SU-DHL-6 (cell line): ENCODE measurements around the gene ELF4.

Experiments used
- H2AFZ ChIP-seq: fragments of 200-600 bp; sonication (generic); 2 replicates; pipeline ENCODE4 v1.6.1; 2014; ENCODE audit warnings: low read depth, mild to moderate bottlenecking, moderate library complexity, mixed read lengths, antibody characterized with exemption, low read length; ENCODE audit not compliant: severe bottlenecking
- H3F3A ChIP-seq: fragments of 200-600 bp; shearing (Covaris generic); 2 replicates; pipeline ENCODE4 v1.6.0; 2016; ENCODE audit warnings: antibody characterized with exemption, mild to moderate bottlenecking; ENCODE audit not compliant: insufficient read depth
- H3K27ac ChIP-seq: fragments of 200-600 bp; sonication (generic); 2 replicates; pipeline ENCODE4 v1.5.1; 2016; ENCODE audit warnings: low read depth, mild to moderate bottlenecking, low read length, moderate library complexity, mixed read lengths
- H3K27me3 ChIP-seq: fragments of 200-600 bp; sonication (generic), shearing (Covaris generic); 2 replicates; pipeline ENCODE4 v1.6.0; 2014; ENCODE audit warnings: mild to moderate bottlenecking, low read length
- H3K36me3 ChIP-seq: fragments of 200-600 bp; sonication (generic); 2 replicates; pipeline ENCODE4 v1.6.1; 2014; ENCODE audit warnings: mild to moderate bottlenecking, low read length, mixed read lengths
- H3K4me2 ChIP-seq: fragments of 300-600, 200-600 bp; shearing (Covaris generic), sonication (generic); 2 replicates; pipeline ENCODE4 v1.6.0; 2014; ENCODE audit warnings: low read length, low read depth, mild to moderate bottlenecking; ENCODE audit not compliant: poor library complexity, severe bottlenecking
- H3K4me3 ChIP-seq: fragments of 200-600 bp; sonication (generic); 2 replicates; pipeline ENCODE4 v1.5.1; 2014; ENCODE audit warnings: antibody characterized with exemption, low read length, mild to moderate bottlenecking, mixed read lengths; ENCODE audit not compliant: insufficient read depth, poor library complexity, severe bottlenecking
- H3K79me2 ChIP-seq: fragments of 200-600 bp; sonication (generic); 2 replicates; pipeline ENCODE4 v1.6.1; 2014; ENCODE audit warnings: mild to moderate bottlenecking, low read length, moderate library complexity; ENCODE audit not compliant: insufficient read depth
- H3K9ac ChIP-seq: fragments of 200-600 bp; sonication (generic); 2 replicates; pipeline ENCODE4 v1.7.0; 2014; ENCODE audit warnings: mild to moderate bottlenecking, low read length
- H3K9me2 ChIP-seq: fragments of 200-600 bp; sonication (generic); replicated peaks from 2 replicates; pipeline ENCODE4 v1.6.1; 2014; ENCODE audit warnings: low read length; ENCODE audit not compliant: insufficient read depth
- H3K9me3 ChIP-seq: fragments of 200-600 bp; sonication (generic); 2 replicates; pipeline ENCODE4 v1.6.1; 2014; ENCODE audit warnings: low read length, mixed read lengths; ENCODE audit not compliant: insufficient read depth
- H4K20me1 ChIP-seq: fragments of 200-600 bp; sonication (generic); 2 replicates; pipeline ENCODE4 v1.6.1; 2014; ENCODE audit warnings: low read depth, mild to moderate bottlenecking, antibody characterized with exemption, low read length, moderate library complexity, mixed read lengths
- EZH2phosphoT487 ChIP-seq: fragments of 200-600 bp; sonication (generic), shearing (Covaris generic); conservative IDR thresholded peaks from 2 replicates; pipeline ENCODE4 v1.6.1; 2018; ENCODE audit warnings: mild to moderate bottlenecking, antibody characterized with exemption, low read length, moderate library complexity, mixed read lengths
- TF ChIP-seq, protein P1 (sequence below): fragments of 200-600 bp; sonication (generic); IDR thresholded peaks from one replicate; pipeline ENCODE4 v1.5.1; 2017; ENCODE audit warnings: antibody characterized with exemption, mild to moderate bottlenecking, low read length, moderate library complexity; ENCODE audit not compliant: insufficient read depth, poor library complexity, severe bottlenecking

The ELF4 gene

DNA sequence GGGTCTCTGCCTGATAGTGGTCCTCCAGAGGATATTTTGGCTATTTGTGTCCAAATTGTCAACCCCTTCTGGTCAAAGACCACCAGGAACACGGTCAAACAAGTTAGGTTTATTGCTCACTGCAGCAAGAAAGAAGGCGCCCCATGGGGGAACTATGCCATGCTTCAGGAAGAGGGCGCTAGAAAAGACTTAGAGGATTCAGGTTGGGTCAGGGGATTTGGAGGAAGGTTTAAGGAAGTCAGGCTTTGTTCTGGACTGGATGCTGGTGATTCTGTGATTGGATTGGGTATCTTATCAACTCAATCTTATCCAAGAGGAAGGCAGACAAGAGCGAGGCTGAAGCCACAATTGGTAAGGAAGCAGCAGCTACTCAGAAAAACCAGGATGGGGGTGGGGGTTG is 14.3 kb upstream of the ELF4 start:
- Histone ChIP-seq H3K27ac (no peak overlapping the region), H3F3A (no peaks in the 10 kb centered on the region), H3K4me2 (no peak overlapping the region), H3K36me3 (no peaks in the 10 kb centered on the region), H3K4me3 (no peak overlapping the region), H3K27me3 (no peaks in the 10 kb centered on the region), H3K9ac (no peak overlapping the region), H3K9me3 (no peaks in the 10 kb centered on the region), H3K79me2 (no peaks in the 10 kb centered on the region), H3K9me2 (no peaks in the 10 kb centered on the region), H4K20me1 (no peaks in the 10 kb centered on the region), H2AFZ (no peak overlapping the region)
- TF ChIP-seq EZH2phosphoT487: no peak
- TF ChIP-seq, protein P1, sequence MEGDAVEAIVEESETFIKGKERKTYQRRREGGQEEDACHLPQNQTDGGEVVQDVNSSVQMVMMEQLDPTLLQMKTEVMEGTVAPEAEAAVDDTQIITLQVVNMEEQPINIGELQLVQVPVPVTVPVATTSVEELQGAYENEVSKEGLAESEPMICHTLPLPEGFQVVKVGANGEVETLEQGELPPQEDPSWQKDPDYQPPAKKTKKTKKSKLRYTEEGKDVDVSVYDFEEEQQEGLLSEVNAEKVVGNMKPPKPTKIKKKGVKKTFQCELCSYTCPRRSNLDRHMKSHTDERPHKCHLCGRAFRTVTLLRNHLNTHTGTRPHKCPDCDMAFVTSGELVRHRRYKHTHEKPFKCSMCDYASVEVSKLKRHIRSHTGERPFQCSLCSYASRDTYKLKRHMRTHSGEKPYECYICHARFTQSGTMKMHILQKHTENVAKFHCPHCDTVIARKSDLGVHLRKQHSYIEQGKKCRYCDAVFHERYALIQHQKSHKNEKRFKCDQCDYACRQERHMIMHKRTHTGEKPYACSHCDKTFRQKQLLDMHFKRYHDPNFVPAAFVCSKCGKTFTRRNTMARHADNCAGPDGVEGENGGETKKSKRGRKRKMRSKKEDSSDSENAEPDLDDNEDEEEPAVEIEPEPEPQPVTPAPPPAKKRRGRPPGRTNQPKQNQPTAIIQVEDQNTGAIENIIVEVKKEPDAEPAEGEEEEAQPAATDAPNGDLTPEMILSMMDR: no peak

DNA sequence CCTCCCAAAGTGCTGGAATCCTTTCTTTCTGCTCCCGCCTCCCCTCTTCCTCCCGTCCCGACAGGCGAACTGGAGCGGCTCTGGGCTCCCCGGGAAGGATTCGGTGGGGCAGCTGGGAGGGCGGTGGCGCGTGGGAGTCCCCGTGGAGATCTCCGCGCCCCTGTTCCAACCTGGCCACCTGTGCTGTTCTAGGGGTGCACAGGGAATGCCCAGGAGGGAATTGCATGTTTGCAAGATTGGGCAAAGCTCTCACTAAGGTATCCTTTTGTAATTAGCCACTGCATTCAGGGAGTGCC is 11.2 kb upstream of the ELF4 start:
- TF ChIP-seq EZH2phosphoT487: no peak
- TF ChIP-seq, protein P1: no peak
- Histone ChIP-seq H3K4me3 (no peak overlapping the region), H3K9me3 (no peaks in the 10 kb centered on the region), H4K20me1 (no peaks in the 10 kb centered on the region), H3K27ac (no peak overlapping the region), H3K4me2 (no peak overlapping the region), H3K9ac (no peak overlapping the region), H3K79me2 (no peaks in the 10 kb centered on the region), H2AFZ (no peak overlapping the region), H3K27me3 (no peaks in the 10 kb centered on the region), H3F3A (no peaks in the 10 kb centered on the region), H3K36me3 (no peaks in the 10 kb centered on the region), H3K9me2 (no peaks in the 10 kb centered on the region)

DNA sequence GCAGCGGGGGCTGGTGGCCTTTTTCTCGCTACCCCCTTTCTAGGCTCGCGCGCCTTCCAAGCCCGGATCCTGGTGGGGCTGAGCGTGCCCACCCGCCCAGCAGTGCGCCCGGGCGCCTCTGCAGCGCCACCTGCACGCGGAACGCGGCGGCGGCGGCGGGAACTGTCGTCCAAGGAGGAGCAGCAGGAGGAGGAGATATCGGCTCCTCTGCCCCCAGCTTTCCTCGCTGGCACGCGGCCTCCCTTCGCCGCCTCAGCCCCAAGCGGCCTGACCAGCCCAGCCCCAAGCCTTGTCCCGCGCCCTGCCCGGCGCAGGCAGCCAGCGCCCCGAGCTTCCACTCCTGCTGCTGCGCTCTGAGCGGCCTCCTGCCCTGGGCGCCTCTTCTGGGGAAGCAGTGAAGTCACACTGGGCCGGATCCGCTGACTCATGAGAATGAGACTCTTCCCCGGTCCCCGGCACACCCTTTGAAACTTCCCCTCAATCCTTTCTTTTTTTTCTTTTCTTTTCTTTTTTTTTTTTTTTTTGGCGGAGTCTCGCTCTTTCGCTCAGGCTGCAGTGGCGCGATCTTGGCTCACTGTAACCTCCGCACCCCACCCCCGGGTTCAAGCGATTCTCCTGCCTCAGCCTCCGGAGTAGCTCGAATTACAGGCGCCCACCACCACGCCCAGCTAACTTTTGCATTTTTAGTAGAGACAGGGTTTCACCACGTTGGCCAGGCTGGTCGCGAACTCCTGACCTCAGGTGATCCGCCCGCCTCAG is 10.6 kb upstream of the ELF4 start:
- TF ChIP-seq, protein P1: peak; percentile 46
- TF ChIP-seq EZH2phosphoT487: no peak
- H3K9ac ChIP-seq: peak overlapping the region; percentile 53
- no peaks in the 10 kb centered on the region for H3K9me3 ChIP-seq
- H3K4me2 ChIP-seq: peak overlapping the region; percentile 76
- no peaks in the 10 kb centered on the region for H3F3A ChIP-seq
- no peaks in the 10 kb centered on the region for H3K9me2 ChIP-seq
- H3K27me3 ChIP-seq: no peaks in the 10 kb centered on the region
- no peaks in the 10 kb centered on the region for H3K36me3 ChIP-seq
- H3K79me2 ChIP-seq: no peaks in the 10 kb centered on the region
- H2AFZ ChIP-seq: peak overlapping the region; percentile 57
- peak overlapping the region; percentile 48 for H3K4me3 ChIP-seq
- H4K20me1 ChIP-seq: no peaks in the 10 kb centered on the region
- H3K27ac ChIP-seq: no peak overlapping the region
